ENCODE results near the gene ACSM2B.
"Not testable (repeated sequence)": the region's sequence is repeated elsewhere in the genome, so short reads cannot be mapped to it uniquely, and the experiment has no call there.

ACSM2B gene

GRCh38 chr16:20532284-20532792 lies 43.8 kb downstream of the ACSM2B start:
- DNase-seq (ENCODE audit: low read depth) = not testable (repeated sequence)

GRCh38 chr16:20531795-20532194 lies 44.4 kb downstream of the ACSM2B start:
- DNase-seq (ENCODE audit: low read depth) = not testable (repeated sequence)

GRCh38 chr16:20520103-20520502 lies 56.1 kb downstream of the ACSM2B start:
- no peak for DNase-seq (ENCODE audit: low read depth)

GRCh38 chr16:20519231-20519630 lies 56.9 kb downstream of the ACSM2B start:
- no peak for DNase-seq (ENCODE audit: low read depth)

GRCh38 chr16:20517149-20517548 lies 59.0 kb downstream of the ACSM2B start:
- no peak for DNase-seq (ENCODE audit: low read depth)

GRCh38 chr16:20515688-20516090 lies 60.5 kb downstream of the ACSM2B start:
- DNase-seq (ENCODE audit: low read depth) = no peak

- no peak for DNase-seq (ENCODE audit: low read depth)
Measured at GRCh38 chr16:20510323-20510722, 65.8 kb downstream of the ACSM2B start.

- no peak for DNase-seq (ENCODE audit: low read depth)
Measured at GRCh38 chr16:20507280-20507679, 68.9 kb downstream of the ACSM2B start.

GRCh38 chr16:20504418-20504817 lies 71.7 kb downstream of the ACSM2B start:
- no peak for DNase-seq (ENCODE audit: low read depth)

GRCh38 chr16:20491448-20491847 lies 84.7 kb downstream of the ACSM2B start:
- DNase-seq (ENCODE audit: low read depth) = not testable (repeated sequence)

- DNase-seq (ENCODE audit: low read depth) = not testable (repeated sequence)
Measured at GRCh38 chr16:20490994-20491393, 85.2 kb downstream of the ACSM2B start.

All from activated gamma-delta T cell treated with anti-CD3 and anti-CD28 coated beads, Interleukin-2, amount 50 U/mL, for 16 hours (primary cell).